ENCODE measurements around the gene PACSIN2.
A peak's percentile ranks its signal among the peaks of the same experiment; 100 is the strongest.
"Not testable (repeated sequence)": the region's sequence is repeated elsewhere in the genome, so short reads cannot be mapped to it uniquely, and the experiment has no call there.

PACSIN2 gene, protein sequence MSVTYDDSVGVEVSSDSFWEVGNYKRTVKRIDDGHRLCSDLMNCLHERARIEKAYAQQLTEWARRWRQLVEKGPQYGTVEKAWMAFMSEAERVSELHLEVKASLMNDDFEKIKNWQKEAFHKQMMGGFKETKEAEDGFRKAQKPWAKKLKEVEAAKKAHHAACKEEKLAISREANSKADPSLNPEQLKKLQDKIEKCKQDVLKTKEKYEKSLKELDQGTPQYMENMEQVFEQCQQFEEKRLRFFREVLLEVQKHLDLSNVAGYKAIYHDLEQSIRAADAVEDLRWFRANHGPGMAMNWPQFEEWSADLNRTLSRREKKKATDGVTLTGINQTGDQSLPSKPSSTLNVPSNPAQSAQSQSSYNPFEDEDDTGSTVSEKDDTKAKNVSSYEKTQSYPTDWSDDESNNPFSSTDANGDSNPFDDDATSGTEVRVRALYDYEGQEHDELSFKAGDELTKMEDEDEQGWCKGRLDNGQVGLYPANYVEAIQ

DNA sequence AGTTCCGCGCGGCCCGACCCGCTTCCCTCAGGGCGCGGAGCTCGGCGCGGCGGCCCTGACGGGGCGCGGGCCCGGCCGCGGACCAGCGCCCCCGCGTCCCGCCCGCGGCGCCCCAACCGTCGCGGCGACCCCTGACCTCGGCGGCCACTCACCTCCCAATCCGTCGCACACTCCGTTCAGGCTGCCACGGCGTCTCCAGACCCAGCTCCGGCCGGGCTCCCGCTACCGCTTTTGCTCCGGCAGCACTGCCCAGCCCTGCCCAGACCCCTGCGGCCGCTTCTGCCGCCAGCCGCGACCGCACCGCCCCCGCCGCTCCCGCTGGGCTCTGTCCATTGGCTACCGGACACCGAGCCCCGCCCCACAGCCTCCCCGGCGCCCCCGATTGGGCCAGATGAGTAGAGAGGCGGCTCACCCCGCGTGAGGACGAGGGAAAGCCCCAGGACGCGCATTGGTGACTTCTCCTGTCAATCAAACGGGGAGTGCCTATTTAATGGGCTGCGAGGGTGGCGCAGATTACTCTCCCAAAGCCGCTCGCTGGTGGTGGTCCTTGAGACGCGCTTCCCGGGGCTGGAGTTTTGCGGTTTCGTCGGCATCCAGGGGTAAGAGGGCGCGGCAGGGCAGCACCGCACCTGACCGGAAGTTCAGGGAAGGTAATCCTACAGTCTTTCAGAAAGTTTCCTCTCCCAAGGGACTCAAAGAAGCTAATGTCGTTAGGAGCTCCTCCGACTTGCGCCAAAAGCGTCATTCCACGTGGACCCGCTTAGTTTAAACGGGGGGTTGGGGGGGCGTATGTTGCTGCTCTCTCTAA lies at the start of gene PACSIN2:
Gene PACSIN2, minus strand, starts transcription at position 281 of the 808 bp plus-strand sequence. CDS start 103,069 bp downstream, outside the sequence.
- DNase-seq: peak; percentile 98

DNA sequence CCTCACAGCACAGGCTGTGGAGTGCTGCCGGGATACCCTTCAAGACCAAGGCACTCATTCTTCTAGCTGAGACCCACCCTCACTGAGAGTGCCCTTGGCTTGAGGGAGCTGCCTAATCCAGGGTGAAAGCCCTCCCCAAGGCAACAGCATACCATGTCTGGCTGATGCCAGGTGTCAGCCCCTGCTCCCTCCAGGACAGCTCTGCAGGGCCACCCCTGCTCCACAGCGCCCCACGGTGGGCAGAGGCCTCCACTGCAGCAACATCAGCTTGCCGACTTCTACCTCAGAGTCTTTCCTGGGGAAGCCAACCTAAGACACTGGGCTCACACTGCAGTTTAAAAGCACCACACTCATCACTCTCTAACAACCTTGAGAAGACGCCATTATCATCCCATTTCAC lies 45.2 kb upstream of the PACSIN2 start:
- DNase-seq: peak; percentile 21

DNA sequence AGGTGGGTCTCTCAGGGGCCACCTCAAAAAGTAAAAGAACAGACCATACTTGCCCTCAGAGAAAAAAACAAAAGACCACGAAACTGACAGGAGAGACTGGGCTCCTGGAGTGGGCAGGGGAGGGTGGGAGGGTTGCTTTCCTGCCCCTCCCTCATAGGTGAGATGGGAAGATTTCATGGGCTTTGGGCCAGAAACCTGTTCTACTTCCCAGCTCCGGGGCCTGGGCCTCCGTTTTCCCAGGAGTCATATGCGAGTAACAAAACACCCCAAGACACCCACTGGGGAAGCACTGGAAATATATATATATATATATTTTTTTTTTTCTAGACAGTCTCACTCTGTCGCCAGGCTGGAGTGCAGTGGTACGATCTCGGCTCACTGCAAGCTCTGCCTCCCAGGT lies 42.7 kb upstream of the PACSIN2 start:
- no peak for DNase-seq

DNA sequence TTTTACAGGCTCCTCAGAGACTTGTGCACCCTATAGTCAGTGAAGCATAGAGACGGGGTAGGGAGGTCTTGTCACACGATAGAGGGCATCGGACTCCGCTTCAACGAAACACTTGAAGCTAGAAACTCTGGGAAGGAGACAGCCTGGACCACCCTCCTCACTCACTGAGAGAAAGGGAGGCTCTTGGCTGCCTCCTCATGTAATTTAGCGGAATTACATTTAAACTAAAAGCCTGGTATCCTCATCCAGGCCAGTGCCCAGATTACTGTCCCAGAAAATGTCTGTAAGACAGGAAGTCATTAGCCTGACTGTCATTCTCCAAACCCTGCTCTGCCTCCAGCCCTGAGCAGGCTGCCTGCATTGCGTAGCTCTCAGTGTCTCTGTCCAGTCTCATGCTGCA lies 38.2 kb upstream of the PACSIN2 start:
- no peak for DNase-seq

DNA sequence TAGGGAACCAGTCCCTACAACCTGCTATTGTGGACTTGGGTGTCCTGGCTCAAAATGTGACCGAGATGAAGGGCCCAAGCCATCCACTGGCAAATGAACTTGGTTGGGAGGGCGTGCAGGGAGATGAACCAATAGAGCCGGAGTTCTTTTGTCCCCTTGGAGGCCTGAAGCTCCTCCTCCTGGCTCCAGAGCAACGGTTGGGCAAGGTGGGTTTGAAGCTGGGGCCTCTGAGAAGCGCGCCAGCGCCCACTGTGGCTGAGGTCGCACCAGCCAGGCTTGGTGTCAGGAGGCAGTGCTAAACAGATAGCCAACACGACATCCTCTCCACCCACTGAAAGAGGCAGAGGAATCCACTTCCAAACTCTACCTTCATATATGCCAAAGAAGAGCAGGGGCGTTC lies 36.0 kb upstream of the PACSIN2 start:
- DNase-seq: no peak

DNA sequence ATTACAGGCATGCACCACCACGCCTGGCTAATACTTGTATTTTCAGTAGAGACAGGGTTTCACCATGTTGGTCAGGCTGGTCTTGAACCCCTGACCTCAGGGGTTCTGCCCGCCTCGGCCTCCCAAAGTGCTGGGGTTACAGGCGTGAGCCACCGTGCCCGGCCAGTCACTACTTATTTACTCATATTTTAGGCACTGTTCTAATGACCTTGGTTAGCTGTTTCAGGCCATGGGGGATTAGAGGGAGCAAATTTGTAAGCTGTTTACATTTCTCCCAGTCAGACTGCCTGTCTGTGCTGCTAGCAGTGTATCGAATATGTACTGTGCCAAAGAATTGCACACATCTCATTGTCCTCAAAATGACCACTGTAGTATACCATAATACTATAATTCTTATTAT lies 32.7 kb upstream of the PACSIN2 start:
- DNase-seq: no peak

DNA sequence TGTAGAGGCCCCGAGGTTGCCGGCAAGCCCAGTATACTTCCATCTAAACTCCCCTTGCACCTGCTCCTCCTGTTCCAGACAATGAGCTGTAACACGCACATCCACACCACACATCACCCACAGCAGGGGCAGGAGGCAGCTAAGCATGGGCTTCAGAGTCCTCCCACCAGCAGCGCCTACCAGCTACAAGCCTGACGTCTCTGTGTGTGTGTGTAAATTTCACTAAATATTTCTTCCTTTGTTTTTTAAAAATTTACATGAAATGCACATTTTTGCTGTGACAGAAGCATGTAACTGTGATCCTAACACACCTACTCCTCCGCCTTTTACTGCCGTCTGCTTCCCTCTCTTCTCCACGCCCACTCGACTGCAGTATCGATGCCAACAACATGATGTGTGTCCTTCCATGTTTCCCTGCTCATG lies 29.4 kb upstream of the PACSIN2 start:
- no peak for DNase-seq

DNA sequence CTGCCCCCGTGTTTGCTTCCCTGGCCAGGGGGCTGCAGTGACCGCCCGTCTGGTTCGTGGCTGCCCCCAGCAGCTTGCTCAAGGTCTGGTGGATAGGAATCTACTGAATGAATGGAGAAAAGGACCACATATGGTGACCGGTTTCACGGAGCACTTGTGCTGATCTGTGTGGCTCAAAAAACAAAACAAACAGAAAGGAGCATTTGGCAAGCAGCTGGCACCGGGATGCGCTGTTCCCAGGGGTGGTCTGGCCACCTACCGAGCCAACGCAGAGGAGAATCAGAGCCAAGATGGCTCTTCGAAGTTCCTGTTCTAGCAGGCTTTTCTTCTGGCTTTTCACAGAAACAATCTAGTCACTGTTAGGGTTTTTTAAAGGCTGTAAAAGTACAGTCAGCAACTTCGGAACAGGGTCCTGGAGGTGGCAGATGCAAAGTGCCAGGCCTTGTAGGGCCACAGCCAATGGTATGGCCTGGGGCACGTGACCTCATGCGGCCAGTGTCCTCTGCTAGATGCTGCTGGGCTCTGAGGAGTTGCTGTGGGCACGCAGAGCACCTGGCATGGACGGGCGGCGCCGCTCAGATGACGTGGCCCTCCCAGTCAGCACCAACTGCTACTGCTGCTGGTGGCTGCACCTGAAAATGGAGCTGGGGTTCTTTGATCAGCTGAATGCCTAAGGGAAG lies 27.3 kb upstream of the PACSIN2 start:
- DNase-seq: no peak

DNA sequence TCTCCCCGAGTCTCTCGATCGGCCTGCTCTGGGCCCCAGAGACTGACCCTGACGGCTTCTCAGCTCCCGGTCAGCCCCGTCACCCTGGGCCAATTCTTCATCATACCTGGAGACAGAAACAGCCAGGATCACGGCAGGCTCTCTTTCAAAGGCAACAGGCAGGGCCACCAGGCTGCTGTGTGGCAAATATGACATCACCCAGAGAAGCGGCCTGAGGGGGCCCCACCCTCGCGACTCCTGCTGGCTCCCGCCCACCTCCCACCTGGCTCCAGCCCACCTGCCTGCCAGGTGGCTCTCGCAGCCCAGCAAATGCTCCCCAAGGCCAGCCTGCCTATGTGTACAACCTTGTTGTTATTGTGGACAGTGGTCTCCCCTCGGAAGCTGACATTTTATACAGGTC lies 24.9 kb upstream of the PACSIN2 start:
- DNase-seq: no peak

DNA sequence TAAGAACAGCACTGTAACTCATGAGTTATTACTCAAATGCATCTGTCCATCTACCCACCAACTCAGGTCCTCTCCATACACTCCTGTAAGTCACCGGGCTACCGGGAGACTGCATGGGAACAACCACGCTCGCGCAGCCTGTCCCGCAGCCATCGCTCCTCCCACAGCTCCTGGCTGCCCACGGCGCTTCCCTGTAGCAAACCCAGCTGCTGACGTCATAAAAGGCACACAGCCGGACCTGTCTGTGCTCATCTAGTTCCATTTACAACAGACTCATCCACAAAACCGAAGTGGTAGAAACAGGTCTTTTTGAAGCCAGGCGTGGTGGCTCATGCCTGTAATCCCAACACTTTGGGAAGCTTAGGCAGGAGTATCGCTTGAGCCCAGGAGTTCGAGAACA lies 23.4 kb upstream of the PACSIN2 start:
- DNase-seq: no peak

DNA sequence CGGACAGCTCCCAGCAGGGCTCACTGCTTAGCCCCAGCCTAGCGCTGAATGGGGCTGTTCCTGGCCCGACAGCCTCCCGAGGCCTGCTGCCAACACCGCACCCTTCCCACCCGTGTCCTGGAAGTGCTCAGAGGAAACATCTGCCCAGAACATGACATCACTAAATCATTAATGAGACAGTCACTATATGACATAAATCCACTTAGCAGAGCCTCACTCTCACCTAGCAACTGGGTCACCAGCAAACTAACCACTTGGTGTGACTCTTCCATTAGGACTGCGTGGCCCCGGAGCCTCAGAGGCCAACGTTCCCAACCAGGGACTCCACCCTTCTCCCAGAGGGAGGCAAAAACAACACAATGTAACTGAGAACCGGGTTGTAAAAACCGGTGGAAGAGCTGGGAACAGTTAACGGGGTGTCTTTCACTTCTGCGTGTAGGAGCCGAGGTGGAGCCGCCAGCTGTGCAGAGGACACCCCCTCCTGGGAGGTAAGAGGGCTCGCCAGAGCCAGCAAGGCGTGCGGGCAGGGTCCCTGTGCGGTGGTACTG lies 21.4 kb upstream of the PACSIN2 start:
- DNase-seq: no peak

DNA sequence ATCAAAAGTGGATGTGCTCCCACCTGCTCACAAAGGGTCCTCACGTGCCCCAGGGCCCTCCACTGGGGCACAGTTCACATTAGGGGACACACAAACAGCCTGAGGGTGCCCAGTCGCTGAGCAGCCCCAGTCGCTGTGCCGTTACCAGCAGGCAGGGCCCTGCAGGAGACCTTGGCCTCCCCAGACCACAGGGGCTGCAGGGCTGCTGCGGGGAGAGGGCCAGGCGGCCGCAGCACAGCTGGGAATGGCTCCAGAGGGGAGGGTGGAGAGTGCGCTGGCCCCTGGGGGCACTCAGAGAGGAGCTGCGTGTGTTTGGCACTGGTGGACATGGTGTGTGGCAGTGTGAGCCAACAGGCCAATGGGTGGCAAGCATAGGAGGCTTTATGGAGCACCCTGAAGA lies 20.3 kb upstream of the PACSIN2 start:
- no peak for DNase-seq

DNA sequence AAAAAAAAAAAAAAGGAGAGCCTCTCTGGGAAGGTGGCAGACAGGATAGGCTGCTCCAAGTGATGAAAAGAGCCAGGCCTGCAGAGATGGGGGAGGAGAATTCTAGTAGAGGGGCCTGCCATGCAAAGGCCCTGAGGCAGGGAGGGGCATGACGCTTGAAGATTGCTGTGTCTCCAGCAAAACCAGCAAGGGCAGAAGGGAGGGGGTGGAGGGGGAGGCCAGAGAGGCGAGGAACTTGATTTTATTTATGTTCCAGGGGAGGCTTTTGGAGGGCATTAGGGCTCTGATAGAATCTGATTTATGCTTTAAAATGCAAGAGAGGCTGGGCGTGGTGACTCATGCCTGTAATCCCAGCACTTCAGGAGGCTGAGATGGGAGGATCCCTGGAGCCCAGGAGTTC lies 16.7 kb upstream of the PACSIN2 start:
- no peak for DNase-seq

DNA sequence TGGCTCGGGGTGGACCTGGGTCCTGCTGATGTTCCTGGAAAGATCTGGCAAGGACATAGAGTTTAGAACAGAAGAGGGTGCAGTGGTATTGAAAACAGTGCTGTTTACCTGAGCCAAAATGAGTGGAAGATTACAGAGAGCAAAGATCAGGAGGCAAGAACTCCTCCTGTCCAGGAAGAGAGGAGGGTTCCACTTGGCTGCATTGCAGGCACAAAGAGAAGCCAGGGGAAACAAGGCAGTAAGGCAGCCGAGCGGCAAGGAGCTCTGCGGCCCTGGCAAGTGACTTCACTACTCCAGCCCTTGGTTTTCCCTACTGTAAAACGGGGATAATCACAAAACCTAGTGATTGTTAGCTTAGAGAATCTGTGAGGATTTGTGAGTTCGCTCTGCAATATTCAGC lies 3.7 kb upstream of the PACSIN2 start:
- DNase-seq: no peak

DNA sequence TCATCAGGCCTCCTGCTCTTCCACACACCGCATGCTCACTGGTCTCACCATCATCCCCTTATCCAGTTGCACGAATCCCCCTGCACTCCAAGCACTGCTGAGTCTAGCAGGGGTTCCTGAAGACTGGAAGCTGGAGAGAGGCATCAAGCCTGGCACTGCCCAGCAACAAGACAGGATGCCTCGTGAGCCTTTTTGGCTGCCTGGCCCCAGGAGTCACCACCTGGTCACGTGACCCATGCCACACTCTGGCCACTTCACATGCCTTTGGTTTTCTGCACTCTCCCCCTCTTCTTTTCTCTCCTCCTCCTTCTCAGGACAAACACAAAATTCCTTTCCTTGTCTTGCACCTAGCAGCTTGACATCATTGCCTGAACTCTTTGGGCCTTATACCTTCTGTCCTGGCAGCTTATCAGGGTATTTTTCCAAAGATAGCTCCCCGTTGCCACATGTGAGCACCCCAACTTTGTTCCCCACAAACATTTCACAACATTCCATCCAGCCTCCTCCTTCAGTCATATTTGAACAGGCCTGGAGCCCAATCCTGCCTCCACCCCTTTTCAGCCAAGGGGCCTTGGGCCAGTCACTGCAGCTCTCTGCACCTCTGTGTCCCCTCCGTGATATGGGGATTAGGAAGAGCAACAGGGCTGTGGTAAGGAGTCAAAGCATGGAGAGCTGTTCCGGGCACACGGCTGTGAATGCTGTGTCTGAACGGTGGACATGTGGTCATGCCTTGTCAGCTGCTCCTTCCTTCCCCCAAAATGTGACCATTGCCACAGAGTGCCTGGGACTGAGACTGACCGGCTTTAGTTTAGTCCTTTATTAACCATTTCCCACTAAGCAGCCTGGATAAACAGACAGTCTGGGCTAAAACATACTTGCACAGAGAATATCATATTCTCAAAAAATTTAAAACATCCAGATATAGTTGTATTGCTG lies 2.8 kb upstream of the PACSIN2 start:
- no peak for DNase-seq

DNA sequence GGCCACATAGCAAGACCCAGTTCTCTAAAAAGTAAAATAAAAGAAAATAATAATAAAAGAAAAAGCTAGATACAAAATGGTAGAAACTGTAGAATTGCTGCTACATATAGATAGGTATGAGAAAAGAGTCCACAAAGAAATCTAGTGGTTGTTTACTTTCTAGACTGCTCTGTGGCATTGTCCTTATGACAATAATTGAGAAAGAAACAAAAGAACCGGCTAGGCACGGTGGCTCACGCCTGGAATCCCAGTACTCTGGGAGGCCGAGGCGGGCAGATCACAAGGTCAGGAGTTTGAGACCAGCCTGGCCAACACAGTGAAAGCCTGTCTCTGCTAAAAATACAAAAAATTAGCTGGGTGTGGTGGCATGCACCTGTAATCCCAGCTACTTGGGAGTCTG lies 1.2 kb upstream of the PACSIN2 start:
- DNase-seq: not testable (repeated sequence)

DNA sequence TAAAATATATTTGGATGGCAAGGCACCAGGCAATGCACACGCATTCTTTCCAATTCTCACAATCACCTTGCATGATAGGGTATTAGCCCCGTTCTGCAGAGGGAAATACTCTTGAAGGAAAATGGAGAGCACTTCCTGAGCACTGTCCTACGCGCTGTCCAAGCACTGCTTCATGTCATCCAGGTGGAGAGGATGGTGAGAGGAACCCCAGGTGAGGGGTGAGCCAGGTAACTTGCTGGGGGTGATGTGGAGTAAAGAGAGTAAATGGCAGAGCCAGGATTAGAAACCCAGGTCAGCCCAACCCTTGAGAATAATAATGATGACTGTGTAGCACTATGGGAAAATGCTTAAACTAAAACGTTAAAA lies 711 bp upstream of the PACSIN2 start:
- peak; percentile 7 for DNase-seq

DNA sequence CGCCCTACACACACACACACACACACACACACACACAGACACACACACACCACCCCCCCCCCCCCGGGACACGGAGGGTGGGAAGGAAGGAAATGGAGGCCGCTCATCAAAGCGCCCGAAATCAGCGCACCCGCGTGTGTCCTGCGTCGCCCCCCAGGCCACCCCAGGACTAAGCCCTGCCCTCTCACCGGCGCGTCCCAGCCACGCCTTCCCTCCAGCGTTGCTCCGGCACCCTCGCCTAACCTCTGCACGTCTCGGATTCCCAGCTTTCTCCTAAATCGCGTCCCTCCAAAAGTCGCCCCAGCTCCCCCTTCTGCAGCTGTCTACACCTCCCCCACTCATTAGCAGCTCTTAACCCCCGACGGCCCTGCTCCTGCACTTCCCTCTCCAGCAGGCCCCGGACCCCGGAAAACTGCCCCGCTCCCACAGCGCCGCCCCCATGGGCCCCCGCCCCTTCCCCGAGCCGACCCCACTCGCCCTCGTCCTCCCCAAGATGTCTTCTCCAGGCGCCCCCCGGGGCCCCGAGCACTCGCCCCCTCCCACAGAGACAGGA lies 557 bp downstream of the PACSIN2 start:
- DNase-seq: peak; percentile 58

DNA sequence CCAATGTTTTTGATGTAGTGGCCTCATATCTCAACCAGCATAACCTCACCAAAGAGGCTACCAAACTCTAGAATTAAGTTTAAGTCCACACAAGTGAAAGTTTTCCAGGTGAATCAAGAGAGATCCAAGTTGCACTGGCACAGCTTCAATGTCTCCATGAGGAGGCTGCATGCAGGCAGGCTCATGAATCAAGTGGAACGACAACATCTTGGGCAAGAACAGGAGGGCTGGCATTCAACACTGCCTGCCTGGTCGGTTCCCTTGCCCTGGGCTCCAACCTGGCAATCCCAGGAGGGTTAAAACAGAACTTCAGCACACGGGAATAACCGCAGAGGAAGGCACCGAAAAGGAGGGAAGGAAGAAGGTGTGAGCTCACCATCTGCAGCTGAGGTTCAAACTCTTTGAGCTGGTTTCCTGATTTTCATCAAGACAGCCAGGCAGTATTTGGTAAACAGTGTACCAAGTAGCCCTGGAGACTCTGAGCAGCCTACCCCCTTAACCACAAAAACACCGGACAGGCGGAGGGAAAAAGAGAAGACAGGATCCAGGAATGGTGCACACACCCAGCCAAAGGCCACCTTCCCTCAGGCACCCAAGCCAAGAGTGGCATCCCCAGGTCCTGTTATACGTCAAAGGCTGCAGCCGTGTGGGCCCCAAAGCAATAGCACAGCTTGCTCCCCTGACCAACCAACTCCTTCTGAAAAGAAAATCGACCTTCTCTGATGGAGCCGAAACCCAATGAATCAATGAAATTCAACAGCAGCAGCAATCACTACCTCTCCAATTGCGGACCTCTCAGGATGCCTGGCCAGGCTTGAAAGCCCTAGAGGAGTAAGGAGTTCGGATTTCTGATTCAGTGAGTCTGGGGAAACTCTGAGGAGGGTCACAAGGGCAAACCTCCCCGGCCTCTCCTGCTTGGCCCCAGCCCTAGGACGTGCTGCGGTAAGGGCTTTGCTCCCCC lies 1.3 kb downstream of the PACSIN2 start:
- DNase-seq: peak; percentile 12

DNA sequence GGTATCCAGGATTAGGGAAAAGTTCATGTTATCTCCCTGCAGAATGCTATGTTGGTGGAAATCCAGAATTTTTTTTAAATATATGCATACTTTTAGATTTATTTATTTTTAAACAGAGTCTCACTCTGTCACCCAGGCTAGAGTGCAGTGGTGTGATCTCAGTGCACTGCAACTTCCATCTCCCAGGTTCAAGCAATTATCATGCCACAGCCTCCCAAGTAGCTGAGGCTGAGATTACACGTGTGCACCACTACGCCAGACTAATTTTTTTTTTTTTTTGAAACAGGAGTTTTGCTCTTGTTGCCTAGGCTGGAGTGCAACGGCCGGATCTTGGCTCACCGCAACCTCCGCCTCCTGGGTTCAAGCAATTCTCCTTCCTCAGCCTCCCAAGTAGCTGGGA lies 2.6 kb downstream of the PACSIN2 start:
- no peak for DNase-seq

Measured in CD4-positive, alpha-beta T cell treated with Interleukin-17A for 4 hours (primary cell).